HG02840 (cell line): ENCODE data around the gene DQX1.

ENCODE experiments used
- ATAC-seq: cut with Tn5 transposase; IDR thresholded peaks from one replicate; pipeline ENCODE4 v1.9.1; 2021; ENCODE audit warnings: mild to moderate bottlenecking, moderate library complexity, moderate number of reproducible peaks; ENCODE audit not compliant: unreplicated experiment, low FRiP score

Gene DQX1

GRCh38 chr2:74513605-74514367 is 12.2 kb downstream of the DQX1 start:
- no peak for ATAC-seq

- no peak for ATAC-seq
Observed at GRCh38 chr2:74512744-74513604, 13.1 kb downstream of the DQX1 start.

- no peak for ATAC-seq
Observed at GRCh38 chr2:74511104-74511989, 14.7 kb downstream of the DQX1 start.

- no peak for ATAC-seq
Observed at GRCh38 chr2:74510272-74510671, 15.8 kb downstream of the DQX1 start.

- ATAC-seq, result peak; percentile 11
Observed at GRCh38 chr2:74507926-74508520, 18.0 kb downstream of the DQX1 start.

- ATAC-seq, result peak; percentile 92
Observed at GRCh38 chr2:74507145-74507925, 18.7 kb downstream of the DQX1 start, which contains the start of gene PCGF1. Gene PCGF1 (minus strand): TSS chr2:74507695. CDS start chr2:74507668, 27 bp downstream.

GRCh38 chr2:74505448-74506246 is 20.4 kb downstream of the DQX1 start:
- ATAC-seq, result no peak

- no peak for ATAC-seq
Observed at GRCh38 chr2:74504591-74504990, 21.4 kb downstream of the DQX1 start.

- ATAC-seq, result no peak
Observed at GRCh38 chr2:74503506-74504475, 22.2 kb downstream of the DQX1 start.

GRCh38 chr2:74502720-74503505 is 23.1 kb downstream of the DQX1 start:
- no peak for ATAC-seq

GRCh38 chr2:74502147-74502719 is 23.8 kb downstream of the DQX1 start:
- ATAC-seq, result no peak

GRCh38 chr2:74501335-74502071 is 24.5 kb downstream of the DQX1 start:
- no peak for ATAC-seq

GRCh38 chr2:74500578-74500946 is 25.5 kb downstream of the DQX1 start:
- no peak for ATAC-seq

GRCh38 chr2:74499940-74500577 is 26.0 kb downstream of the DQX1 start:
- no peak for ATAC-seq

- ATAC-seq, result no peak
Observed at GRCh38 chr2:74499267-74499939, 26.6 kb downstream of the DQX1 start, which contains the start of gene LBX2. Gene LBX2 (minus strand): TSS chr2:74499603. CDS start chr2:74499537, 66 bp downstream.
